ENCODE measurements around the gene DYRK1A. TPM values are rescaled to one million over a fixed set of nuclear protein-coding genes. Genes with fewer than 3 reads are reported as not detected.
A peak's percentile ranks its signal among the peaks of the same experiment; 100 is the strongest.

Gene DYRK1A
- total RNA-seq, 2 experiments from 2014 or later: 85.6 to 108 TPM

DNA sequence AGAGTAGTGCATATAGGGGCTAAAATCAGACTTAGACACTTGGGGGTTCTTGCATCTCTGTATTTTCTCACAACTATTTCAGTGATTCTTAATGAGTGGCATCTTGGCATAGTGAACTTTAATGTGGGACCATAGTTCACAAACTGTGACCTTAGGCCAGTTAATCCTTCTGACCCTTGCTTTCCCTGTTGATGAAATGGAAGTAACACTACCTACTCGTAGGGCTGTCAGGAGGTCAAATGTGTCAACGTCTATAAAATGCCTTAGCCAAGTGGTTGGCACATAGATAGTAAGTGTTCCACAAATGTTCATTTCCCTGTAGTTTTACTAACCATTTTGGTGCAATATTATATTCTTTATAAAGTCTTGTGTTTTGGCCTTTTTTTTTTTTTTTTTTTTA is 49.4 kb downstream of the DYRK1A start:
- Mint-ChIP-seq H3K27me3 (no peaks in the 10 kb centered on the region), H3K27ac (no peak overlapping the region), H3K4me1 (peaks cover 76% of the 10 kb centered on the region), H3K4me3 (no peak overlapping the region), H3K36me3 (ENCODE audit: low read depth) (peaks cover 27% of the 10 kb centered on the region), H3K9me3 (no peaks in the 10 kb centered on the region)
- ChIA-PET POLR2A (no interaction called here), CTCF (interaction anchor here (1.5 kb wide), 1 partner anchor 24 kb away, joined by 3 read pairs; no protein-coding TSS in a partner anchor)
- DNase-seq: no peak

DNA sequence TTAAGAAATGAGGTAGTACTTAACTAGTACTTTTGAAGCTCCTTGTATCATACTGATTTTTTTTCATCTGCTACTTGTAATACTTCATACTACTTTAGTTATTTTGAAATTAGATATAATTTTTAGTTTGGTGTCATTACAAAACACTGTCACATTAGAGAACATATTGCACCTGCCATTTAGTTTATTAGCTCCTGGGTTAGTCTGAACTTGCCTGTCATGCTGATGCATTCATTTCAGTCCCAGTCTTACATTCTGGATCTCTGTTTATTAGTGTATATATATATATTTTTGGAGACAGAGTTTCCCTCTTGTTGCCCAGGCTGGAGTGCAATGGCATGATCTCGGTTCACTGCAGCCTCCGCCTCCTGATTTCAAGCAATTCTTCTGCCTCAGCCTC is 50.3 kb downstream of the DYRK1A start:
- H3K9me3 Mint-ChIP-seq: no peaks in the 10 kb centered on the region
- H3K27me3 Mint-ChIP-seq: no peaks in the 10 kb centered on the region
- H3K36me3 Mint-ChIP-seq (ENCODE audit: low read depth): peaks cover 26% of the 10 kb centered on the region
- ChIA-PET CTCF (interaction anchor here (1.5 kb wide), 1 partner anchor 25 kb away, joined by 3 read pairs; no protein-coding TSS in a partner anchor), POLR2A (no interaction called here)
- no peak overlapping the region for H3K27ac Mint-ChIP-seq
- H3K4me1 Mint-ChIP-seq: peaks cover 72% of the 10 kb centered on the region
- no peak for DNase-seq
- no peak overlapping the region for H3K4me3 Mint-ChIP-seq

GRCh38 chr21:37419228-37419906 is 52.8 kb downstream of the DYRK1A start:
- ChIA-PET CTCF (no interaction called here), POLR2A (no interaction called here)
- DNase-seq: no peak
- Mint-ChIP-seq H3K27me3 (no peaks in the 10 kb centered on the region), H3K4me1 (peaks cover 56% of the 10 kb centered on the region), H3K36me3 (ENCODE audit: low read depth) (peaks cover 38% of the 10 kb centered on the region), H3K27ac (peak overlapping the region; percentile 33), H3K4me3 (peak overlapping the region; percentile 11), H3K9me3 (no peaks in the 10 kb centered on the region)

GRCh38 chr21:37421306-37421705 is 54.7 kb downstream of the DYRK1A start:
- Mint-ChIP-seq H3K36me3 (ENCODE audit: low read depth) (peaks cover 50% of the 10 kb centered on the region), H3K9me3 (no peaks in the 10 kb centered on the region), H3K4me3 (no peak overlapping the region), H3K4me1 (peaks cover 44% of the 10 kb centered on the region), H3K27me3 (no peaks in the 10 kb centered on the region), H3K27ac (no peak overlapping the region)
- CTCF ChIA-PET: no interaction called here
- POLR2A ChIA-PET: no interaction called here
- DNase-seq: no peak

DNA sequence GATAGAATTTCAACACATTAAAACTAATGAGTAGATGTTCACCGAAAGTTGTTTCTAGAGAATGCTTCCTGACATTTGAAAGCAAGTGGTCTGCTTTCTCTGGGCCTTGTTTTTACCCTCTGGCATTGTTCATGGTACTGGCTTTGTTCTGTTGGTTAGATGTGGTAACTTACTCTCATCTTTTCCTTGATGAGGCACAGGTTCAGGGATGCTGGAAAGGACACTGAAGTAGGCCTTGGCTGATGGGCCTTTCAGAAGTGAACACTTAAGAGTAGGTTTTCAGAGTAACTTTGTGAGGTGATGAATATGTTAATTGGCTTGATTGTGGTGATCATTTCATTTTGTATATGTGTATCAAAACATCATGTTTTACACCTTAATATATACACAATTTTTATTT is 55.8 kb downstream of the DYRK1A start:
- Mint-ChIP-seq H3K36me3 (ENCODE audit: low read depth) (peaks cover 55% of the 10 kb centered on the region), H3K27me3 (no peaks in the 10 kb centered on the region), H3K4me3 (no peak overlapping the region), H3K4me1 (peaks cover 43% of the 10 kb centered on the region), H3K27ac (no peak overlapping the region), H3K9me3 (no peaks in the 10 kb centered on the region)
- DNase-seq: no peak
- CTCF ChIA-PET: no interaction called here
- POLR2A ChIA-PET: no interaction called here

DNA sequence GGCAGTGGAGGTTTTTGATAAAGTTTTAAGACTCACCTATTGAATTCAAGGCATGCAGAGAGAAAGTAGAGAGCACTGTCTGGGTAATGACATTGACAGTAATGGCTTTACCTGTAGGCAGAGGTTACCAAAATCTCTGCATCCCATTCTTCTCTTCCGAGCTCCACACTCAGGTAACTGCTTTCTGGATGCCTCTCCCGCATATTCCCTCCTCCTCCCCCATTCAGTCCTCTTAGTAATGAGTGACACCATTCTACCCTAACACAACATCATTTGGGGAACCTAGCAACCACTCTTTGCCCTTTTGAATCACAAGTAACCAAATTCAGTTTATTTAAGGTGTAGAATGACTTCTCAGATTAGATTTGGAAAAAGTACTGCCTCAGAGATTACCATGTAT is 56.5 kb downstream of the DYRK1A start:
- H3K27ac Mint-ChIP-seq: no peak overlapping the region
- H3K9me3 Mint-ChIP-seq: no peaks in the 10 kb centered on the region
- H3K36me3 Mint-ChIP-seq (ENCODE audit: low read depth): peaks cover 59% of the 10 kb centered on the region
- POLR2A ChIA-PET: no interaction called here
- H3K4me3 Mint-ChIP-seq: no peak overlapping the region
- DNase-seq: no peak
- CTCF ChIA-PET: no interaction called here
- H3K4me1 Mint-ChIP-seq: peaks cover 37% of the 10 kb centered on the region
- H3K27me3 Mint-ChIP-seq: no peaks in the 10 kb centered on the region

DNA sequence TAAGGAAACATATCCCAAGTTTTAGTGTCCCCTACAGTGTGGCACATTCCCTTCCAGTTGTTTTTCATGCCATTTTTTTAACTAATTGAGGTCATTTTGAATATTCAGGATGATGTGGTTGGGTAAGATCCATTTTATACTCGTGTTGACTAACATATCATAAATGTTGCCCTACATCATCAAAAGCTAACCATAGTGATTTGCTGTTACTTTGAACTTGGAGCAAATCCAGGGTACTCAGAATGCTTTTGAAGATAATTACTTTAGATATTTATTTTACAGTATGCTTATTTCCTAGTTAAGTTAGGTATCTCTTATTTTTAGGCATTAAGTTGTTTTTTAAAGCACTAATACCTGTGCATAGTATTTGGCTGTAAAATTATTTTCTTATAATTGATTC is 57.8 kb downstream of the DYRK1A start:
- Mint-ChIP-seq H3K4me3 (no peak overlapping the region), H3K36me3 (ENCODE audit: low read depth) (peaks cover 65% of the 10 kb centered on the region), H3K27me3 (no peaks in the 10 kb centered on the region), H3K4me1 (peaks cover 34% of the 10 kb centered on the region), H3K27ac (no peak overlapping the region), H3K9me3 (no peaks in the 10 kb centered on the region)
- ChIA-PET POLR2A (no interaction called here), CTCF (interaction anchor here (1.9 kb wide), 1 partner anchor 11 kb away, joined by 4 read pairs; no protein-coding TSS in a partner anchor)
- DNase-seq: no peak

DNA sequence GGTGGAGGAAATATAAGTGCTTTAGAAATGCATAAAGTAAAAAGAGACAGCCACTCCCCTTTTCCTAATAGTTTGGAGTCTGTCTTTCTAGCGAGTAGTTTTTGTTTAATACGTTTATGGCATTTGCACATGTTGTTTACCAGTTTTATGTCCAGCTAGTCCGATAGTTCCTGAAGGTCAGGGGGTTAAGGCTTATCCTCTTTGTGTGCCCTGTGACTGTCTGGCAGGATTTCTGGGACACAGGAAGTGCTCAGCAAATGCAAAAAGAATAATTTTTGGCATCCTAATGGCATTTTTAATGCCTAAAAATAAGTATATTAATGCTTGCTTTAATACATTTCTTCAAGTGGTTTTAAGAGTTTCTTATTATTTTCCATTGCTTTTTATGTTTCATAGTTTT is 58.4 kb downstream of the DYRK1A start:
- Mint-ChIP-seq H3K4me3 (no peak overlapping the region), H3K27me3 (no peaks in the 10 kb centered on the region), H3K4me1 (peaks cover 32% of the 10 kb centered on the region), H3K9me3 (no peaks in the 10 kb centered on the region), H3K36me3 (ENCODE audit: low read depth) (peaks cover 65% of the 10 kb centered on the region), H3K27ac (no peak overlapping the region)
- no peak for DNase-seq
- CTCF ChIA-PET: interaction anchor here (1.9 kb wide), 1 partner anchor 10 kb away, joined by 4 read pairs; no protein-coding TSS in a partner anchor
- POLR2A ChIA-PET: no interaction called here

DNA sequence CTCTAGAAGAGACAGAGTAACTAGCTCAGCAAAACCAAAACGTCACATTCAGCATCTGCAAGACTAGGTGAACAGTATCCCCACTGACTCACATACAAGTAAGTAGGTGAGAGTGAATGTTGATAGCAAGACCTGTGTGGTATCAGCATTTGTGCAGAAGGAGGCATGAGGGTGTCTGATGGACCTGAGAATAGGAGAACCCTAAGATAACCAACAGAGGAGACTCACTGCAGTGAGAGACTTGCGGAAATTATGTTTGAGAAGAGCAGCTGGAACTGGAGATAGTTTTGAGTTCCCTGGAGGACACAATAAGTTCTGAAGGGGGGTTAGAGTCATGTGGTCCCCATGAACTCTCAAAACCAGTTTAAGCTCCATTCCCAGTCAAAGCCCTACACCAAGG is 59.1 kb downstream of the DYRK1A start:
- CTCF ChIA-PET: interaction anchor here (1.9 kb wide), 1 partner anchor 9 kb away, joined by 4 read pairs; no protein-coding TSS in a partner anchor
- H3K27ac Mint-ChIP-seq: no peak overlapping the region

DNA sequence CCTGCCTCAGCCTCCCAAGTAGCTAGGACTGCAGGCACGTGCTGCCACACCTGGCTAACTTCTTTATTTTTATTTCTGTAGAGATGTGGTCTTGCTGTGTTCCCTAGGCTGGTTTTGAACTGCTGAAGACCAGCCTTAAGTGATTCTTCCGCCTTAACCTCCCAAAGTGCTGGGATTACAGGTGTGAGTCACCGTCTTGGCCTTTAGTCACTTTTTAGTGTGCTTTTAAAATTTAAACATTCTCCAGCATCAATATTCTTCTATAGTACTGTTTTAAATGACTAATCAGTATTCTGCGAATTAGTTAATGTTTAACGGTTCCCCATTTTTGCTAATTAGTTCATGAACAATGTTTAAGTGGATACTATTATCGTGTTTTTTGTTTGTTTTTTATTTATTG is 60.6 kb downstream of the DYRK1A start:
- Mint-ChIP-seq H3K27ac (no peak overlapping the region), H3K36me3 (ENCODE audit: low read depth) (peaks cover 71% of the 10 kb centered on the region), H3K4me1 (peaks cover 43% of the 10 kb centered on the region), H3K27me3 (no peaks in the 10 kb centered on the region), H3K4me3 (no peak overlapping the region), H3K9me3 (no peaks in the 10 kb centered on the region)
- ChIA-PET CTCF (no interaction called here), POLR2A (no interaction called here)
- no peak for DNase-seq

More for the DNA sequence above, 59.1 kb downstream of the DYRK1A start:
- DNase-seq: no peak
- Mint-ChIP-seq H3K4me3 (no peak overlapping the region), H3K4me1 (peaks cover 33% of the 10 kb centered on the region), H3K27me3 (no peaks in the 10 kb centered on the region), H3K9me3 (no peaks in the 10 kb centered on the region), H3K36me3 (ENCODE audit: low read depth) (peaks cover 66% of the 10 kb centered on the region)
- POLR2A ChIA-PET: interaction anchor here (0.7 kb wide), 1 partner anchor 626 kb away, joined by 4 read pairs; no protein-coding TSS in a partner anchor

DNA sequence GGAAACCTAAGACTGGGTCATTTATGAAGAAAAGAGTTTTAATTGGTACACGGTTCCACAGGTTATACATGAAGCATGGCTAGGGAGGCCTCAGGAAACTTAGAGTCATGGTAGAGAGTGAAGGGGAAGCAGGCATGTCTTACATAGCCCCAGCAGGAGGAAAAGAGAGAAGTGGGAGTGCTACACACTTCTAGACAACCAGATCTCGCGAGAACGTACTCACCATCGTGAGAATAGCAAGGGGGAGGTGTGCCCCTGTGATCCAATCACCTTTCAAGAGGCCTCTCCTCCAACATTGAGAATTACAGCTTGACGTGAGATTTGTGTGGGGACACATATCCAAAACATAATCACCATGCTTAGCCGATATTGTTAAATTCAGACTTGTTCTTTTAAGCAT is 62.8 kb downstream of the DYRK1A start:
- Mint-ChIP-seq H3K36me3 (ENCODE audit: low read depth) (peaks cover 66% of the 10 kb centered on the region), H3K27ac (no peak overlapping the region), H3K4me3 (no peak overlapping the region), H3K9me3 (no peaks in the 10 kb centered on the region), H3K27me3 (no peaks in the 10 kb centered on the region), H3K4me1 (peaks cover 45% of the 10 kb centered on the region)
- CTCF ChIA-PET: interaction anchor here (1.1 kb wide), 1 partner anchor 19 kb away, joined by 3 read pairs; no protein-coding TSS in a partner anchor
- POLR2A ChIA-PET: no interaction called here
- no peak for DNase-seq

DNA sequence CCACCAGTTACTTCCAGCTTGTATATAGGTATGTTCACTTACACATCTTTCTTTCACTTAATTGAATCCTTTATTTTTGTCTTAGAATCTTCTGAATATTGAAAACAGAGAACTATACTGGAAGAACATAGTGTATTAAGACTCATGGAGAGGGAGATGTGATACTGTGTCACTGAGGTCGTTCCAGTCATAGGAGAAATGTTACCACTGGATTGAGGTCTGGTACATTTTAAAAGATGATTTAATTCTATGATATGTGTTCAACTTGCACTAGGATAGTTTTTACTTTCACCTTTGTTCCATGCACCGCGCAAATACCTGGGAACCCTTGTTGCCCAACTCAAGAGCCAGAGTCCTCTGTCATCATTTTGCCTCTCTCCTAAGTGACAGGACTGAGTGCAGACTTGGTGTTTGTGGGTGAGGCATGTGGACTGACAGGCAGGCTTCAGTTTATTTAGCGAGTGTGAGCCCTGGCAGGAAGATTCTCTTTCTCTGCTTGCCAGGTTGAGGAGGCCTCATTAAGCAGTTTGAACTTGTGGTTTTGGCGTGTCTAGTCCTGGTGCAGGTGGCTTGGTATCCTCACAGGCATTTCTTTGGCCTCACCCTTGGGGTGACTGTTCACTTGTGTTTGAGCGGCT is 63.7 kb downstream of the DYRK1A start:
- Mint-ChIP-seq H3K36me3 (ENCODE audit: low read depth) (peaks cover 62% of the 10 kb centered on the region), H3K27me3 (no peaks in the 10 kb centered on the region), H3K4me3 (no peak overlapping the region), H3K9me3 (no peaks in the 10 kb centered on the region), H3K4me1 (peaks cover 45% of the 10 kb centered on the region), H3K27ac (no peak overlapping the region)
- POLR2A ChIA-PET: no interaction called here
- CTCF ChIA-PET: interaction anchor here (1.1 kb wide), 1 partner anchor 20 kb away, joined by 3 read pairs; no protein-coding TSS in a partner anchor
- DNase-seq: no peak

GRCh38 chr21:37431243-37431642 is 64.7 kb downstream of the DYRK1A start:
- Mint-ChIP-seq H3K4me3 (no peak overlapping the region), H3K27me3 (no peaks in the 10 kb centered on the region), H3K27ac (no peak overlapping the region), H3K36me3 (ENCODE audit: low read depth) (peaks cover 54% of the 10 kb centered on the region), H3K9me3 (no peaks in the 10 kb centered on the region), H3K4me1 (peaks cover 39% of the 10 kb centered on the region)
- ChIA-PET CTCF (no interaction called here), POLR2A (interaction anchor here (0.6 kb wide), 2 partner anchors 62 to 95 kb away, joined by 3 to 4 read pairs; no protein-coding TSS in a partner anchor)
- no peak for DNase-seq

Data from activated CD4-positive, alpha-beta T cell treated with anti-CD3 and anti-CD28 coated beads, Interleukin-2, amount 10 ng/mL, durations not matched to agents 7 days and 5 days (primary cell).